Middle frontal gyrus (tissue), 1 donor: ENCODE data around the gene UBQLN2.
A peak's percentile ranks its signal among the peaks of the same experiment; 100 is the strongest.
"Not testable (repeated sequence)": the region's sequence is repeated elsewhere in the genome, so short reads cannot be mapped to it uniquely, and the experiment has no call there.

ENCODE experiments used
- DNase-seq: peaks from one replicate; pipeline ENCODE4 v3.0.0-alpha.2; 2015; ENCODE audit warnings: low spot score; ENCODE audit errors: extremely low spot score

The UBQLN2 gene

GRCh38 chrX:56563231-56564161, at the start of gene UBQLN2:
Gene UBQLN2 (plus strand): TSS chrX:56563627. CDS start chrX:56563874, 247 bp downstream.
- peak; percentile 18 for DNase-seq

- DNase-seq, result no peak
Observed at GRCh38 chrX:56519642-56520041, 43.8 kb upstream of the UBQLN2 start.

- not testable (repeated sequence) for DNase-seq
Observed at GRCh38 chrX:56529482-56530007, 33.9 kb upstream of the UBQLN2 start.

DNA sequence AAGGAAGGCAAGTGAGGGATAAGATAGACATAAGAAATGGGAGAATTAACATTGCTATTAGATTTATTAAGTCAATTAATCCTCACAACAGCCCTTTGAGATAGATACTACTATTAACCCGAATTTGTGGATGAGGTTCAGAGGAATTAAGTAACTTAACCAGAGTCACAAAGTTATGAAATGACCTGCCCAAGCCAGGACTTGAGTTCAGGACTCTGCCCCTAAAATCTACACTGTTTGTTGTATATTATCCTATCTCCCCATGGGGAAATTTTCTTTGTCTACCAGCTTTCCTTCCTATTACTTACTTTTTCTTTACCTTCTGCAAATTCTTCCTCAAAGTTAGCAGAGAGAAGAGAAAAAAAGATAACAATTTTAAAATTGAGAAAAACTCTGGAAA, 33.4 kb upstream of the UBQLN2 start:
- no peak for DNase-seq

DNA sequence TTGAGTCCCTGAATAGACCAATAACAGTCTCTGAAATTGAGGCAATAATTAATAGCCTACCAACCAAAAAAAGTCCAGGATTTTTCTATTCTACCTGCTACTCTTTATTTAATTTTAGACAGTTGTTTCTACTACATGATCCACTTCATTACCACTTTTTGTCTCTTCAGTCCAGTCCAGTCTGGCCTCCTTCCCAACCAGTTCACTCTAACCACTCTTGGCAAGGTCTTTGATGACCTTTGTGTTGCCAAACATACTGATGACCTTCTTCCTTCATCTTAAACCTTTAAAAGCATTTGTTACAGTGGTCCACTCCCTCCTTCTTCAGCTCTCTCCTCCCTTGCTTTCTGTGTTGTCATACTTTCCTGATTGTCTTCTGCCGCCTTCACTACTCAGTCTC, 12.8 kb upstream of the UBQLN2 start:
- no peak for DNase-seq

- DNase-seq, result no peak
Observed at GRCh38 chrX:56554870-56555269, 8.6 kb upstream of the UBQLN2 start.

- DNase-seq, result no peak
Observed at GRCh38 chrX:56557376-56557929, 6.0 kb upstream of the UBQLN2 start.

GRCh38 chrX:56564164-56564885, 898 bp downstream of the UBQLN2 start:
- no peak for DNase-seq

DNA sequence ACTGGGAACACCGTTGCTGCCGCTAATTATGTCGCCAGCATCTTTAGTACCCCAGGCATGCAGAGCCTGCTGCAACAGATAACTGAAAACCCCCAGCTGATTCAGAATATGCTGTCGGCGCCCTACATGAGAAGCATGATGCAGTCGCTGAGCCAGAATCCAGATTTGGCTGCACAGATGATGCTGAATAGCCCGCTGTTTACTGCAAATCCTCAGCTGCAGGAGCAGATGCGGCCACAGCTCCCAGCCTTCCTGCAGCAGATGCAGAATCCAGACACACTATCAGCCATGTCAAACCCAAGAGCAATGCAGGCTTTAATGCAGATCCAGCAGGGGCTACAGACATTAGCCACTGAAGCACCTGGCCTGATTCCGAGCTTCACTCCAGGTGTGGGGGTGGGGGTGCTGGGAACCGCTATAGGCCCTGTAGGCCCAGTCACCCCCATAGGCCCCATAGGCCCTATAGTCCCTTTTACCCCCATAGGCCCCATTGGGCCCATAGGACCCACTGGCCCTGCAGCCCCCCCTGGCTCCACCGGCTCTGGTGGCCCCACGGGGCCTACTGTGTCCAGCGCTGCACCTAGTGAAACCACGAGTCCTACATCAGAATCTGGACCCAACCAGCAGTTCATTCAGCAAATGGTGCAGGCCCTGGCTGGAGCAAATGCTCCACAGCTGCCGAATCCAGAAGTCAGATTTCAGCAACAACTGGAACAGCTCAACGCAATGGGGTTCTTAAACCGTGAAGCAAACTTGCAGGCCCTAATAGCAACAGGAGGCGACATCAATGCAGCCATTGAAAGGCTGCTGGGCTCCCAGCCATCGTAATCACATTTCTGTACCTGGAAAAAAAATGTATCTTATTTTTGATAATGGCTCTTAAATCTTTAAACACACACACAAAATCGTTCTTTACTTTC, 1.8 kb downstream of the UBQLN2 start:
- DNase-seq, result peak; percentile 6

DNA sequence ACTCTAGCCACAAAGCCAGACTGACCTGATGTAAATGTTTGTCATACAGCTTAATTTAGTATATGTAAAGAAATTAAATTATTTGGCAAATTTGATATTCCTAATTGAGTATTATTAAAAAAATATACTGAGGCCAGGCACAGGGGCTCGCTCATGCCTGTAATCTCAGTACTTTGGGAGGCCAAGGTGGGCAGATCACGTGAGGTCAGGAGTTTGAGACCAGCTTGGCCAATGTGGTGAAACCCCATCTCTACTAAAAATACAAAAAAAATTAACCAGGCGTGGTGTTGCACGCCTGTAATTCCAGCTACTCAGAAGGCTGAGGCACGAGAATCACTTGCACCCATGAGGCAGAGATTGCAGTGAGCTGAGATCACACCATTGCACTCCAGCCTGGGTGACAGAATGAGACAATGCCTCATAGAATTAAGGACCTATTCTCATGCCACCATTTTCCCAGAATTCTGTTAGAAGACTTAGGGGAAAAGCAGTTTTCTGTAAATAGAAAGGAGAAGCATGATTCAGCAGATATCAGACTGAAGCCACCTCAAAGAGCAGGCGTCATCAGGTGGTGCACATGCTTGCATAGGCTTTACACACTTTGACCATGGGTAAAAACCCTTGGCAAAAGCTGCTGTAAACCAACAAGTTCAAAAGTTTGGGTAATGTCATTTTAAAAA, 6.1 kb downstream of the UBQLN2 start:
- DNase-seq, result no peak

- no peak for DNase-seq
Observed at GRCh38 chrX:56572975-56573374, 9.5 kb downstream of the UBQLN2 start.

GRCh38 chrX:56574861-56575260, 11.4 kb downstream of the UBQLN2 start:
- DNase-seq, result no peak

GRCh38 chrX:56576721-56577120, 13.3 kb downstream of the UBQLN2 start:
- DNase-seq, result no peak

DNA sequence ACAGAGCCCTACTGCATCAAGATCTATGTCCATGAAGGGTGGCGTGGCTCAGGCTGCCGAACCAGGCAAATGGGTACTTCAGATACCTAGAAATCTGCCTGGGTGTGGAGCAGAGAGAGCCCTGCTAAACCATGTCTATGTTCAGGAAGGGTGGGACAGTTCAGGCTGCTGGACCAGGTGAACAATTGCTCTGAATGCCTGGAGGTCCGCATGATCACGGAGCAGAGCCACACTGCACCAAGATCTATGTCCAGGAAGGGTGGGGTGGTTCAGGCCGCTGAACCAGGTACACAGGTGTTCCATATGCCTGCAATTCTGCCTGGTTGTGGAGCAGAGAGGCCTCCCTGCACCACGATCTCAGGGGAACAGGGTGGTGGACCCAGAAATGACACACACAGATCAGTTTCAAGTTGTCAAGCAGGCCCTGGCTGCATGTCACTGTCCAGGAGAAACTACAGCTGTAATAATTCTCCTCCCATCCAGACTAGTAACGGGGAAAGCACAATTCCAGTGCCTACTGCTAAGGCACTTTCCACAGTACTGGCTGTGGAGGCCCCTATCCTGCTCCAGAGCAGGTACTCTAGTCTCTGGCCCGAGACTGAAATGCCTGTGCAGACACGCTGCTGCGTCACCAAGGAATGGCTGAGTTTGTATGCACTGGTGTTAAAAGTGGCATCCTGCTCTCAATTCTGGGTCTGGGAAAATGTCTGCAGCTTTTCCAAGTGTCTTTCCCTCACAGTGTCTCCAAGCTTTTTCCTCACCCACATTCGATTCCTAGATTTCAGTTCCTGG, 25.2 kb downstream of the UBQLN2 start:
- DNase-seq, result no peak

DNA sequence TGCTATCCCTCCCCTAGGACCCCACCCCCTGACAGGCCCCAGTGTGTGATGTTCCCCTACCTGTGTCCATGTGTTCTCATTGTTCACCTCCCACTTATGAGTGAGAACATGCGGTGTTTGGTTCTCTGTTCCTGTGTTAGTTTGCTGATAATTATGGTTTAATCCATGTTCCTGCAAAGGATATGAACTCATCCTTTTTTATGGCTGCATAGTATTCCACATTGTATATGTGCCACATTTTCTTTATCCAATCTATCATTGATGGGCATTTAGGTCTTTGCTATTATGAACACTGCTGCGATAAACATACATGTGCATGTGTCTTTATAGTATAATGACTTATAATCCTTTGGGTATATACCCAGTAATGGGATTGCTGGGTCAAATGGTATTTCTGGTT, 28.4 kb downstream of the UBQLN2 start:
- DNase-seq, result not testable (repeated sequence)

- DNase-seq, result no peak
Observed at GRCh38 chrX:56600141-56600540, 36.7 kb downstream of the UBQLN2 start.

DNA sequence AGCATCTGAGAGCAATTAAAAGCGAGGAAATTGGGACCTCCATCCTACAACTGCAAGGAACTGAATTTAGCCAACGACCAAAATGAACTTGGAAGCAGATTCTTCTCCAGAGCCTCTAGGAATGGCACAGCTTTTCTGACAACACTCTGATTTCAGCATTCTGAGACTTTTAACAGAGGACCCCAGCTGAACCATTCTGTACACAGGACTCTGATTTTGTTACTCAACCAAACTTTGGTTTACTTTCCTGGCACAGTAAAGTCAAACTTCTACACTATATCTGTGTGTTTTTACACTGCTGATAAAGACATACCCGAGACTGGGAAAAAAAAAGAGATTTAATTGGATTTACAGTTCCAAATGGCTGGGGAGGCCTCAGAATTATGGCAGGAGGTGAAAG, 37.6 kb downstream of the UBQLN2 start:
- no peak for DNase-seq

GRCh38 chrX:56615282-56615681, 51.9 kb downstream of the UBQLN2 start:
- no peak for DNase-seq
